Rectal smooth muscle tissue (tissue), 1 donor: Measurements from ENCODE around the gene GEMIN5.

Experiments
- H3K27ac ChIP-seq: one replicate; pipeline ENCODE4 v1.7.0; 2013; ENCODE audit warnings: low read depth, low read length, inconsistent platforms
- H3K27me3 ChIP-seq: one replicate; pipeline ENCODE4 v1.7.0; 2013; ENCODE audit warnings: low read length; ENCODE audit not compliant: control insufficient read depth, insufficient read depth
- H3K36me3 ChIP-seq: one replicate; pipeline ENCODE4 v1.7.0; 2013; ENCODE audit warnings: low read length; ENCODE audit not compliant: control insufficient read depth, insufficient read depth
- H3K4me1 ChIP-seq: one replicate; pipeline ENCODE4 v1.7.0; 2013; ENCODE audit warnings: low read length; ENCODE audit not compliant: control insufficient read depth, insufficient read depth
- H3K4me3 ChIP-seq: one replicate; pipeline ENCODE4 v1.7.0; 2013; ENCODE audit warnings: low read length
- H3K9ac ChIP-seq: one replicate; pipeline ENCODE4 v1.7.0; 2013; ENCODE audit warnings: low read length

The GEMIN5 gene

GRCh38 chr5:154850255-154851062 is 87.6 kb downstream of the GEMIN5 start, which contains the start of gene FAXDC2:
Gene FAXDC2 (minus strand): TSS chr5:154850603. CDS start chr5:154838178, 12,425 bp downstream.
- Histone ChIP-seq H3K4me1 (peaks cover 11% of the 10 kb centered on the region), H3K4me3 (peak within 1 kb of the TSS; percentile 81), H3K27ac (peak within 1 kb of the TSS; percentile 85), H3K36me3 (no peaks in the 10 kb centered on the region), H3K9ac (peak within 1 kb of the TSS; percentile 46), H3K27me3 (no peaks in the 10 kb centered on the region)

DNA sequence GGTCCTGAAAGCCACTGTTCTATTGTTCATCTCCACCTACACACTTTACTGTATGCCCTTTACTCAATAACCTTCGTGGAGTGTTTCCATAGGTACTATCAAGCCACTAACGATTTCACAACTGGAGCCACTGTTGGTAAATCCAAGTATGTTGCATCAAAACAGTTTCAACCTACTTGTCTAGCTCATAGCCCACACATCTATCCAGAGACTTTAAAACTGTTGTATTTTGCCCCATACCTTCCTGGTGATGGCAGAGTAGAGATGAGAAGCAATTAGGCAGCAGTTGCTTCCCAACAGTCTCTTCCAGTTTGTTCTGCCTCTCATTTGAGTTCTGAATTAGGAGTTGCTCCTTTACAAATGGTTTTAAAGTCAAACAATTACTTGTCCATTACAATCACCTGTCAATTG is 88.2 kb downstream of the GEMIN5 start:
- peak overlapping the region; percentile 85 for H3K27ac ChIP-seq
- peak overlapping the region; percentile 46 for H3K9ac ChIP-seq
- H3K4me1 ChIP-seq, result peaks cover 11% of the 10 kb centered on the region
- peaks cover 2% of the 10 kb centered on the region for H3K36me3 ChIP-seq
- H3K27me3 ChIP-seq, result no peaks in the 10 kb centered on the region
- peak overlapping the region; percentile 81 for H3K4me3 ChIP-seq

- H3K27ac ChIP-seq, result peak overlapping the region; percentile 85
- H3K4me3 ChIP-seq, result peak overlapping the region; percentile 81
- no peaks in the 10 kb centered on the region for H3K27me3 ChIP-seq
- peaks cover 2% of the 10 kb centered on the region for H3K36me3 ChIP-seq
- peaks cover 11% of the 10 kb centered on the region for H3K4me1 ChIP-seq
- H3K9ac ChIP-seq, result no peak overlapping the region
Measured at GRCh38 chr5:154849264-154849785, 88.7 kb downstream of the GEMIN5 start.

- Histone ChIP-seq H3K27me3 (no peaks in the 10 kb centered on the region), H3K36me3 (peaks cover 2% of the 10 kb centered on the region), H3K9ac (no peak overlapping the region), H3K4me1 (peaks cover 4% of the 10 kb centered on the region), H3K27ac (no peak overlapping the region), H3K4me3 (peak overlapping the region; percentile 25)
Measured at GRCh38 chr5:154844809-154845208, 93.2 kb downstream of the GEMIN5 start.

GRCh38 chr5:154842689-154843530 is 95.1 kb downstream of the GEMIN5 start:
- peaks cover 4% of the 10 kb centered on the region for H3K4me1 ChIP-seq
- H3K36me3 ChIP-seq, result peaks cover 2% of the 10 kb centered on the region
- no peak overlapping the region for H3K27ac ChIP-seq

GRCh38 chr5:154841273-154841661 is 96.7 kb downstream of the GEMIN5 start:
- Histone ChIP-seq H3K9ac (no peak overlapping the region), H3K36me3 (peaks cover 8% of the 10 kb centered on the region), H3K27me3 (no peaks in the 10 kb centered on the region), H3K27ac (no peak overlapping the region), H3K4me3 (no peak overlapping the region), H3K4me1 (peaks cover 4% of the 10 kb centered on the region)

More at GRCh38 chr5:154842689-154843530, 95.1 kb downstream of the GEMIN5 start:
- Histone ChIP-seq H3K9ac (no peak overlapping the region), H3K27me3 (no peaks in the 10 kb centered on the region), H3K4me3 (no peak overlapping the region)

- Histone ChIP-seq H3K9ac (no peak overlapping the region), H3K36me3 (peaks cover 8% of the 10 kb centered on the region), H3K27me3 (no peaks in the 10 kb centered on the region), H3K4me3 (no peak overlapping the region), H3K27ac (no peak overlapping the region), H3K4me1 (peaks cover 4% of the 10 kb centered on the region)
Measured at GRCh38 chr5:154840435-154841272, 97.4 kb downstream of the GEMIN5 start.
